Daoy (cell line): ENCODE data around the gene PSMC3. TPM values are rescaled to one million over a fixed set of nuclear protein-coding genes. Genes with fewer than 3 reads are reported as not detected.

Source experiments
- DNase-seq: peaks from one replicate; pipeline ENCODE4 v3.0.0-alpha.2; 2015; ENCODE audit warnings: low read depth
- total RNA-seq: library from RNA; depleted of rRNA; stranded (reverse); fragments of >200 nt; shearing (Covaris generic); gene quantifications from 2 replicates; pipeline ENCODE4 v1.2.3, GENCODE V29; 2014

Gene PSMC3
- total RNA-seq, 1 experiment from 2014 or later = 272 TPM

DNA sequence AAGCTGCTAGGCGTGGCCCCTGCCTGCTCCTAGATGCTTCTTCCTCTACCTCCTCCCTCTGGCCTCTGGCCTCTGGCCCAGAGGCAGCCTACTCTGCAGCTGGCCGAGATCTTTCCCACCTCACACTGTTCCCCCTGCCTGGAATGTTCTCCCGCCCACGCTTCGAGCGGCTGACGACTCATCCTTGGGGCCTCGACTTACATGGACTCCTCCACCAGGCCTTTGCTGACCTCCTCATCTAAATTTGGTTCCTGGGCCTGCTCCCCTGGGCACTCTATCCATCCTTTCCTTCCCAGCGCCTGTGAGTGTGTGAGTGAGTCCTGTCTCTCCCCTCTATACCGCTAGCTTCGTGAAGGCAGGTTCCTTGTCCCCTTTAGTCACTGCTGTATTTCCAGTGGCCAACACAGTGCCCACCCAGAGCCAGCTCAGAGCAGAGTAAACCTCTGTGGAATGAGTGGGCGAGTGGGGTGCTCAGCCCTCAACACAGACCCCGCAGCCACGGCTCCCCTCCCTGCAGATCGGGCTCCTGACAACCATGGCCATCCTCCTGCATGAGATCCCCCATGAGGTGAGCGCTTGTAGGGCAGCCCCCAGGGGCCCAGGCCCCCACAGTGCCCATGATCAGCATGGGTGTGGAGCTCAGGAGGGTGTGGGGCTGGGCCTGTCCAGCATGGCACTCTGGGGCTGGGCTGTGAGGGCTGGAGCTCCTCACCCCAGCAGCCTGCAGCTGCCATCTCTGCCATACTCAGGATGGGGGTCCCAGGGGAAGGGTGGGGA lies 12.1 kb downstream of the PSMC3 start:
- peak; percentile 43 for DNase-seq

DNA sequence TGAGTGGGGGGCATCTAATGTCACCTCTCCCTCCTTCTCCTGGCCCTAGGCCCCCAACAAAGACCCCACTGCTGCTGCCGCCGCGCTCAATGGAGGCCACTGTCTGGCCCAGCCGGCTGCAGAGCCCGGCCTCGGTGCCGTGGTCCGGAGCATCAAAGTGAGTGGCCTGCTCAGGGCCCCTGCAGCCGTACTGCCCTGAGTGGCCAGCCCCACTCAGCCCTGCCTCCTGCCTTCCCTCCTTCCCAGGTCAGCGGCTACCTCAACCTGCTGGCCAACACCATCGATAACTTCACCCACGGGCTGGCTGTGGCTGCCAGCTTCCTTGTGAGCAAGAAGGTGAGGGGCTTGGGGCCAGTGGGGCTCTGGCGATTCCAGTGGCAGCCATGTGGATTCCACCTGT lies 12.9 kb downstream of the PSMC3 start:
- no peak for DNase-seq

DNA sequence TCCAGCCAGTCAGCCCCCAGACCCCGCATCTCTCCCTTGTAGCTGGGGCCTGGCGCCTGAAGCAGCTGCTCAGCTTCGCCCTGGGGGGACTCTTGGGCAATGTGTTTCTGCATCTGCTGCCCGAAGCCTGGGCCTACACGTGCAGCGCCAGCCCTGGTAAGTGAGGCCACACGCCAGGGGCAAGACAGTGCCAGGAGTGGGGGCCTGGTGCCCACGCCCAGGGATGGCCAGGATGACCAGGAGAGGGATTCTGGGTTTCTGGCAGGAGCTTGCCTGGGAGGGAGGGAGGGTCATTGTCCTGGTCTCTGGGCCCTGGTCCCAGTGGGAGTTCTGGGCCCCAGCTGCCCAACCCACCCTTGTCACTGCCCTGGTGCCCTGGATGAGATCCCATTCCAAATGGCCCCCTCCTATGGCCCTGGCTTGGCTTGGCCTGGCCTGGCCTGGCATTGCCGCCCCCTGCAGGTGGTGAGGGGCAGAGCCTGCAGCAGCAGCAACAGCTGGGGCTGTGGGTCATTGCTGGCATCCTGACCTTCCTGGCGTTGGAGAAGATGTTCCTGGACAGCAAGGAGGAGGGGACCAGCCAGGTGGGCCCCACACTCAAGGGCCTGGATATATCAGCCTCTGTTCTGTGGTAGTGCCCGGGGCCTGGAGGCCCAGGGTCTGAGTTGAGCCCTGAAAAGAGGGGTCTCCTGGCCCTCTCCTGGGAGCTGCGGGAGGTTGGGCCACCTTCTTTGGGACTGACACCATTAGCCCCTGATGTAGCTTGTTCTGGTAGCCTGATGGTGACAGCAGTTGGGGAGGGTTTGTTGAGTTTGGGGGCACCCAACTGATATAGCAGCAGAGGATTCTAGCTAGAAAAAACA lies 14.1 kb downstream of the PSMC3 start:
- DNase-seq = peak; percentile 62

DNA sequence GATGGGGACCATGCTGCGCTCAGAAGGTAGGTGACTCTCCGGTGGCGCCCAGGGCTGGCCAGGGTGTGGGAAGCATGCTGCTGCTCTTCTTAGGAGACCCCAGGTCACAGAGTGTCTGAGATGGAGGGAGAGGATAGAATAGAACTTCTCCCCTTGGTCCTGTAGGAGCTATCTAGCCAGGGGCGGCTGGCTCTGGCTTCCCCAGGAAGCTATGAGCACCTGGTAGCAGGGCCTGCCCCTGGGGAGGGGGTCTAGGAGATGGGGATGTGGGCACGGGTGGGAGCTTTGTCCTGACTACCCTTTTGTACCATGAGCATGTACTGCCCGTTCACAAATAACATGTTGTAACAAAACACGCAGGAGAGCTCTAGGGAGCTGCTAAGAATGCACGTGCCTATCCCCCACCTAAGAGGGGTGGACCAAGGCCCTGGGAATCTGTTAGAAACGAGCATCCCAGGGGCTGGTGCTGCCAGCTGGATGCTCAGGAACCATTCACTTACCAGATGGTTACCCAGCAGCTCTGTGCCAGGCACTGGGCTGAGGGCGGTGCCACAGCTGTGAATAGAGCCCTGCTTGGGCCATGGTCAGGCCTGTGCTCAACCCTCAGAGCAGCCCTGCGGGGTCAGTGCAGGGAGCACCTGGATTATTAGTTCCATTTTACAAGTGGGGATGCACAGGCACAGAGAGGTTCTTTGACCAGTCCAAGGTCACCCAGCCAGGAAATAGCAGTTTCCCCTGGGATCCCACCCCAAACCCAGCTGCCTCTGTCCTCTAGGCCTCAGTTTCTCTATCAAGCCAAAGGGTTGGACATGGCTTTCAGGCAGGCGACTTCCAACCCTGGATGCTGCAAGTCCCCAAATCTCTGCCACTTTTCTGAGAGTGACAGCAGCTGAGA lies 15.6 kb downstream of the PSMC3 start:
- no peak for DNase-seq

DNA sequence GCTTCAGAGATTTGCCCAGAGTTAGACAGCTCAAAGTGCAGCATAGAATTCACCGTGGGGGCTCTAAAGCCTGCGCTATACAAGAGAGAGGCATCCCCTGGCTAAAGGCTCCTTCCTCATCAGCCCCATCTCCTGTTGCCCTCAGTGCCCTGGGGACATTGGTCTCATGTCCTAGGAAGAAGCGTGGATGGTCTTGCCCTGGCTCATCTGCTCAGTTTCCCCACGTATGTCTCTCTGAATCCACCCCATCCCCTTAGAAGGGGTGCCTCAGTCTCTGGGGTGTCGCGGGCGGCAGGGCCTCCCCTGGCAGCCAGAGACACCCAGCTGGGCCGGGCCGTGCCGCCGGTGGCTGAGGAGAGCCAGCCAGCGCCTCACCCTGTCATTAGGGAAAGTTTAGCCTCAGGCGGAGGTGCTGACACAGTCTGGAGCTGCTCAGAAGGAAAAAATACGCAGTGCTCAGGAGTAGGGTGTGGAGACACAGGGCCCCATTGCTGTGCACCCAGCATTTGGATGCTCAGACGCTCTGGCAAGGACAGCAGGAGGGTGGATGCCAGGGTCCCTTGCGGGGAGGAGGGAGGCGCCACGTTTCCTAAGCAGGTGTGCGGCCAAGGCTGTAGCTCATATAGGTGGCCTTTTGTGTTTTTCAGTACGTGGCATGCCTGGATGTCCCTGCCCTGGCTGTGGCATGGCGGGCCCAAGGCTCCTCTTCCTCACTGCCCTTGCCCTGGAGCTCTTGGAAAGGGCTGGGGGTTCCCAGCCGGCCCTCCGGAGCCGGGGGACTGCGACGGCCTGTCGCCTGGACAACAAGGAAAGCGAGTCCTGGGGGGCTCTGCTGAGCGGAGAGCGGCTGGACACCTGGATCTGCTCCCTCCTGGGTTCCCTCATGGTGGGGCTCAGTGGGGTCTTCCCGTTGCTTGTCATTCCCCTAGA lies 16.5 kb downstream of the PSMC3 start:
- DNase-seq = peak; percentile 47

DNA sequence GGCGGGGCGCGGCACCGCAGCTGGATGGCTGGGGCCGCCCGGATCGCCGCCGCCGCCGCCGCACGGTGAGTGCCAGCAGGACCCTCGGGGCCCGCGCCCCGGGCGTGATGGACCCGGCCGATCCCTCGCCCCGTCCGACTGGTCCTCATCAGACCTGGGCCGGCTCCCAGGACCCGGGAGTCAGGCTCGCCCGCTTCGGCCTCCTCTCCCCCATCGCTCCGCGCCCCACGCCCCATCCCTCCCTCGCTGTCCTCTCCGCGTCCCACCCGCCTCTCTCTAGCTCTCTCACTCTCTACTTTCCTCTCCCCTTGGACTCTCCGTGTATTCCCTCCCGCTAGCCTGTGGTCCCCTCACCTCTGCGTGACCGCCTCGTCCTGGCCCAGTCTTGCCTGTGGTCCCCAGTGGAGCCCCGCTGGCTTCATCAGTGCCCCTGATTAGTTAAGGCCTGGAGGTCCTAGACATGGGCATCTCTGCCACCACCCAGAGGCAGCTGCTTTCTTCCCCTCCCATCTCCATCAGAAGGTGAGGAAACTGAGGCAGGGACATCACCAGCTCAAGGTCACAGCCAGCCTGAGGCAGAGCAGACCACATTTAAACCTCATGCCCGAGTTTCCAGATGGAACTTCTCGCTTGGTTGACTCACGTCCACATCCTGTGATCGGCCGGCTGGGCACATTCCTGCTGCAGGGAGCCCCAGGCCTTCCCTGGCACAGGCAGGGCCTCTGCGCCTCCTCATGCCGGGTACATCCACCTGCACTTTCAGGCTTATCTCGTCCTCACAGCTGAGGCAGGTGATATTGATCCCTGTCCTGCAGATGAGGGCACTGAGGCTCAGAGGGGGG lies 17.4 kb downstream of the PSMC3 start:
- peak; percentile 88 for DNase-seq

DNA sequence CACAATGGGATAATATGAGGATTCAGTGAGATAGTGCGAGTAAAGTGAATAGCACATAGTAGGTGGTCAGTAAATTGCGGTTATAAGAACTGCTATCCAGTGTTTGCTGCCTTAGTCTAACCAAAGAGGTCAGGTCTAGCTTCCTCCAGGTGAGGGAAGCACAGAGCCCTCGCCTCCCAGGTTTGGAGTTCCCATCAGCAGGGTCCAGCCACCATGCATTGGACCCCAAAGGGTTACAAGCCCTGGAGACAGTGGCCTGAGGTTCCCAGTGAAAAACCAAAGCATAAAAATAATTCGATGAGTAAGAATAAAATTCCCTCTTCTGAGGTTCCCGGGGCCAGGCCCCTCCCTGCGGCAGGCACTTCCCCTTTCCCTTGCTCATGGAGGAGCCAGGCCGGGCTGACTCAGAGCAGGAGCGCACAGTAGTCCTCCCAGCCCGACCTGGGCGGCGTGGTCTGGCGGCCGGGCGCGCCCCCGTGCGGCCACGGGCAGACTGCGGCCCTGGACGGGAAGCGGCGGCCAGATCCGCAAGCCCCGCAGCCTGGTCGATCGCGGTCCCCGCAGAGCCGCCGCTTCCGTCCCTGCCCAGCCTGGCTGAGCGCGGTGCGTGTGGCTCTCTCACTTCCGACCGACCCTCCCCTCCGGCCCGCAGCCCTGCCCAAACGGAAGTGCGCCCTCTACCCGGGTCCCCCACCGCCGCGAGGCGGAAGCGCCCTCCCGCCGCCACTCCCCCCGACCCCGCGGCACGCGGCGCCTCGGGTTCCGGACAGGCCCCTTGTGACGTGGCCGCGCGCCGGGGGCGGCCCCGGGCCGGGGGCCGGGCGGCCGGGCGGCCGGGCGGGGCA lies 18.3 kb downstream of the PSMC3 start, which contains the start of gene SLC39A13:
Gene SLC39A13, plus strand, starts transcription at position 845 of the 845 bp plus-strand sequence. CDS start 1,505 bp downstream, outside the sequence.
- DNase-seq = peak; percentile 98

DNA sequence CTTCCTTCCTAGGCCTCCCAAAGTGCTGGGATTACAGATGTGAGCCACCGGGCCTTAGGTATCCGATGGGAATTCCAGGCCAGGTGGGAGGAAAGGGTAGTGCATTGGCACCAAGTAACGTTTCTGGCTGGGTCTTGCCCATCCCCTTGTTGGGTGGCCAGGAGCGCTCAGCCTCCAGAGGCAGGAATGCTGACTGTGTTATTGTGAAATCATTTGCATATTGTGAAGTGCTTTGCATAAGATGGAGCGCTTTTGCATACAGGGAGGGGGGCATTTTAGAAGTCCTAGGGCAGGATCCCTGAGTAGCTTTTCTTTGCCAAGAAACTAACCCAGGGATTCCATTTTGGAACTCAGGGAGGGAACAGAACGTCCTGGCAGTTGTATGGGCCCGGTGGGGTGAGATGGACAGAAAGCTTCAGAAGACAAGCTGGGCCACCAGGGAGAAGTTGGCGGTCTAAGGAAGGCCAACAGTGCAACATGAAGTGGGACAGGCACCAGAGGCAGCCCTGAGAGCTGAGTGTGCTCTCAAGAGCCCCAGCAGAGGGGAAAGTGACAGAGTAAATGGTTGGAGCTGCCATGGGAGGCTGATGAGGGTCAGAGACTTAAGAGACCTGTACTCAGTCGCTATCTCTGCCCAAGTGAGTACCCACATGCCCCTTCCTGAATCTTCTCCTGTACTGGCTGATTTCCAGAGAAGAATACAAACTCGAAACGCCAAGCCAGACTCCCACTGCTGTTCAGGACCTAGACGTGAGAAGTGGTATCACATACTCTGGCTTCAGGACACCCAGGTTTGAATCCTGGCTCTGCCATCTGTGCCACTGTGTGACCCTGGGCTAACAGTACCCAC lies 19.1 kb downstream of the PSMC3 start:
- no peak for DNase-seq

DNA sequence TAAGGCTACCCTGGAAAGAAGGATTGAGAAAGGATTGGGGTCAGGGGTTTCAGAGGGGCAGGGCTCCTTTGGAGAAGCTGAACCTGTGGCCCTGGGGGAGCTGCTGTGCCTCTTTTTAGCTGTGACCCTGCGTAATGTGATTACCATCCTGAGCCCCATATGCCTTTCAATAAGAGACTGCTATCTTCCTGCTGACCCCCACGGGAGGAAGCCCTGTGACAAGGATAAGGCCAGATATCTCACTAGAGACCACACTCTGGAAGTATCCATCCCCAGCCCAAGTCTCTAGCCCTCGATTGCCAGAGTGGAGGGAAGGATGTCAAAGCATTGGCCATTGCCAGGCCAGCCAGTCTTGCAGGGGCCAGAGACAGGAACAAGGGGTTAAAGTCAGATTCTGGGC lies 22.7 kb downstream of the PSMC3 start:
- no peak for DNase-seq

DNA sequence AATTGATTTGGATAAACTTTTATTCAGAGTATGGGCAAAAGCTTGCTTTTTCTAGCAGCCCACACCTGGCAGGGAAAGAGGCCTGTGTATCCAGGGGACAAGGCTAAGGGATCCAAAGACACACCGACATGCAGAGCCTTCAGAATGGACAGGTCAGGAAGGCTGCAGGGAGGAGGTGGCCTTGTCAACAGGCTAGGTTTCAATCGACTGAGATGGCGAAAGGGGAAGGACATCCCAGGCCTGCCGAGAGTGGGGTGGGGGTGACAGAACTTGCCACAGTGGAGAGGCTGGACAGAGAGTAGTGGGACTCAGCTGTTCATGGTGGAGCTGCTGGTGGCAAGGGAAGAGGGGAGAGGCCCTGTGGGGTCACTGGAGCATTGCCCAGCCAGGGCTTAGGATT lies 23.1 kb downstream of the PSMC3 start:
- DNase-seq = no peak

DNA sequence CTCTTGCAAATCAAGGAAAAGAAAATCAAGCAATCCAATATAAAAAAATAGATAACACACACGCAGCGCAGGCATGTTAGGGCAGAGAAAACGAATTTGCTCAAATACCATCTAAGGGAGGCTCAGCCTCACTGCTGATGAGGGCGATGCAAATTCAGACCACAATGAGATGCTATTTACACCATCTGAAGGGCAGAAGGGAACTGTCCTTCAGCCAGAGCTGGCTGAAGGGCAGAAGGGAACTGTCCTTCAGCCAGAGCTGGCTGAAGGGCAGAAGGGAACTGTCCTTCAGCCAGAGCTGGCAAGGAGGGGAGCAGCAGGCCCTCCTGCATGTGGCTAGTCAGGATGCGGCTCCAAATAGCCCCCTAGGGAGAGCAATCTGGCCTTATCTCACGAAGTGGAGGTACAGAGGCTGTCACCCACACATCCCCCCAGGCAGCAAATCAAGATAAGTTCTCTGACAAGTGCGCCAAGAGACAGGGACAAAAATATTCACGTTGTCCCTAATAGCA lies 25.4 kb downstream of the PSMC3 start:
- DNase-seq = no peak

DNA sequence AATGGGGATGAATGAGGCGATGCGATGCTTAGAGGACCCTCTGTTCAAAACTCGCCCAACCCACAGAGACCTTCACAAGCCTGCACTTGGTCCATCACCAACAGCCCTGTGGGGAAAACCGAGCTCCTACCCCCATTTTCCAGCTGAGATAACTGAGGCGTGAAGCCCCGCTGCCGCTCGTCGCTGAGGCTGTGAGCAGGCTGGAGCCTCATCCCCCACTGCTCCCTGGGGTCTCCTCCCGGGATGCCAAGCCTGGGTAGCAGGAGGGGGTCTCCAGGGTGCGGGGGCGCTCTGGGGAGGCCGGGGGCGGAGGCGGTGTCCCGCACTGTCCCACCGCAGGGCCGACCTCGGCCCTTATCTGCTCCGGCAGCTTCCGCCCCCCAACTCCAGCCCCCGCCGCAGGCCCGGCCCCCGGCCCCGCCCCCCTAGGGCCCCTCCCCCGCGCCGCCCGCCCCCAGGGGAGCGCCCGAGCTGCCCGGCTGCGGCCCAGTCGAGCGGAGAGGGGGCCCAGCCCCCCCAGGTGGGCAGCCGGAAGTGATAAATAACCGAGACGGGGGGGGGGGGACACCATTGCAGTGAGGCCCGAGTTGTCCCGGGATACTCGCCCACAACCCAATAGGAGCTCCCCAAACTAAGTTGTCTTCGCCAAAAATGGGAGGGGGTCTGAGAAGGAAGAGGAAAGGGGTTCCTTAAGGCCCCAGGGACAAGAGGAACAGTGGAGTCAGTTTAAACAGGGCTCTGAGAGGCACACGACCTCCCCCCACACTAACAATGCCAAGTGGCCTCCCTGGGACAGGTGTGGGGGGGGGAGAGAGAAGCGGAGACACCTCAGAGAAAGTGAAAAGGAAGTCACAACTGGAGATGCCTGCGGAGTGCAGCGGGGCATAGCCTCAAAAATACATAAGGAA lies 26.1 kb downstream of the PSMC3 start:
- DNase-seq = no peak

DNA sequence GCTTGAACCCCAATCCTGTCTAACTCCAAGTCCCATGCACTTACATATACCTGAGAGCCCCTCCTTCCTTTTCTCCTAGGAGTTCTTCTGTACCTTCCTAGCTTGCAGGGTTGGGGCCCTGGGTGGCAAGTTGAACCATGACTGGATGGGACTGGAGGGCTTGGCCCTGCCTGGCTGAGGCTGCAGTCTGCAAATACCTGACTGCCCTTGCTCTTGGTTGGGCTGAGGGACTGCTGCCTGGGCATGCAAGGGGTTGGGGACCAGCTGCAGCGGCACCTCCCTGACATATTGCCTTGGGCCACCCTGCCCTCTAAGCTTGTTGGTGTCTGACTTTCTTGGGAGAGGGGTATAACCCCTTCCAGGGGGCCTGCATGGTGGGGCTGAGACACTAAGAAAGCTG lies 27.7 kb downstream of the PSMC3 start:
- no peak for DNase-seq

DNA sequence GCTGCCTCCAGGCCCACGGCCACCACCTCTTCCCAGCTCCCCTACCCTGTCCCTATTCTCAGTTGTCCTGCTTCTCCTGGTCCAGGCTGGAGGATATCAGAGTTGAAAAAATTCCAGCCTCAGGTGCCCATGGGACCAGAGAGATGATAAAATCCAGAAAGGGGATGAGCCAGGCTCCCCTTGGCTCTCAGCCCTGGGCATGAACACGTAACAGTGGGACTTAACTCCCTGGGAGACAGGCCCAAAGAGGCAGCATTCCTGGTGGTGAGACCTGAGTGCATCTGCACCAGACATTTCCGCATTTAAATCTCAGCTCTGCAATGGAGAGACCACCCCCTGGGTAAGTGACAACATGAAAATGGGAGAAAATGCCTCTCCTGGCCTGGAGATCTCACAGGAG lies 28.2 kb downstream of the PSMC3 start:
- DNase-seq = no peak

DNA sequence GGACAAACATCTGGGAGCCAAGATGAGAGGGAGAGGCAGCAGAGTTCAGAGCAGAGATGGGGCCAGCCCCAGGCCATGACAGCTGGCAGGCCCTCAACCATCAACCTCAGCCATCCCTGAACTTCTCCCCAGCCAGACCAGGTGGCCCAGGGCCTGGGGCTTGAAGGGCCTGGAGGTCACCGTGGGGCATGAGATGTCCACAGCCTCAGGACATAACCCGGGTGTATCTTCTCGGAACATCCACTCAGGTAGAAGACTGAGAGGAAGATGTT lies 30.3 kb downstream of the PSMC3 start:
- no peak for DNase-seq

DNA sequence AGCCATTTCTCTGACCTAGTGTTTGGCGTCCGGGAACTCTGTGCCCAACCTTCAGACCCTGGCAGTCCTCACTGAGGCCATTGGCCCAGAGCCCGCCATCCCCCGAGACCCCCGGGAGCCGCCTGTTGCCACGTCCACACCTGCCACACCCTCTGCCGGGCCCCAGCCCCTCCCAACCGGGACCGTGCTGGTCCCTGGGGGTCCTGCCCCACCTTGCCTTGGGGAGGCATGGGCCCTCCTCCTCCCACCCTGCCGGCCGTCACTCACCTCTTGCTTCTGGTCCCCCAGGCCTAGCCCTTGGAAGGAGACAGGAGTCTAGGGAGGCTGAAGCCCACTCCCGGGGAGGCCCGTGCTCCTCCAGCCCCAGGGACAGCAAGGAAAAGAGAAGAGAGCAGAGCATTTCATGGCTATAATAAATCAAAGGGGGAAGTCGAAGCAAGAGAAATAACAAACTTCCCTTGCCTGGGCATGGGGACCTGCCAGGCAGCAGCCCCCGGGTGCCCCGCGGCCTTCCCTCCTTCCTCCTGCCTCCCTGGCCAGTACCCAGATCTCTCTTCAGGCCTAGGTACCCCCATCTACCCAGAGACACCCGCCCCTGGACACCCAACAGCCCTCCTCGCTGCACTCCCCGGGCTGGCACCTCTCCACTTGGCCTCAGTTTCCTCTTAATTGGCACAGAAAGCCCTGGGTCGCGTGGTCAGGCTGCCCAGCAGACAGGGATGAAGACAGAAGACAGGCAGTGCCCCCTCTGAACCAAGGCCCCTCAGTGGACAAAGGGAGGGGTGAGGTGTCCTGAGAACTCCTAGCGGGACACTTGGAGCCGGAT lies 30.8 kb downstream of the PSMC3 start:
- no peak for DNase-seq
